ENCODE data around the gene NOD1.

DNA sequence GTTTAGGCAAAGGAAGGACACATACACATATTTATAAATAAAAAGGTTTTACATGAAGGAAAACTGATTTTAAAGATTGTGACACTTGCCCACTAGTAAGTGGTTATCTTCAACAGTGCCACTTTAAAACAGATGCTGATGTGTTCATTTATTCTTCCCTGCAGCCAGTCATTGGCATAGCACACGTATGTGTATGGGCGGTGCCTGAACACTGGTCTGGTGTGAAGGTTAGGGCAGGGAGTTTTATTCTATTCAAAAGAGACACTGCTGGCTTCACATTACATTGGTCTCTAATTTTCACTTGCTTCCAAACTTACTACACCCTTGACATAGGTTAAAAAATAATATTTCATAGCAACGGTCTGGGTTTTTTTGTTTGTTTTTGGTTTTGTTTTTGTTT, 57.9 kb downstream of the NOD1 start:
- no peak for TF ChIP-seq CTCF (IDR thresholded peaks at IDR 0.05)
- no peak for TF ChIP-seq POLR2A (IDR thresholded peaks at IDR 0.05)
